K562 (cell line): Measurements from ENCODE around the gene UBA1. TPM values are rescaled to one million over a fixed set of nuclear protein-coding genes. Genes with fewer than 3 reads are reported as not detected.

Source experiments
- ATAC-seq: fragments of 200-7000 bp; cut with Tn5 transposase; 3 replicates; pipeline ENCODE4 v1.9.1; 2020; ENCODE audit warnings: moderate library complexity
- BruUV-seq: library from RNA; stranded (reverse); fragments of 400-500 nt; replicated peaks from 2 replicates; lab custom pipeline; 2021; lab: Mats Ljungman, UMichigan
- CTCF ChIA-PET: fragments of 300-600 bp; formaldehyde crosslinking; extraction: SDS; loops from one replicate; lab custom pipeline; 2021; ENCODE audit warnings: low intra/inter-chr PET ratio; lab: Yijun Ruan, JAX
- POLR2A ChIA-PET: fragments of 300-600, 350-650 bp; sonication (Branson Sonifier 250); formaldehyde crosslinking; extraction: SDS; loops from one replicate; lab custom pipeline; 2021; ENCODE audit warnings: antibody characterized with exemption, inconsistent platforms; lab: Yijun Ruan, JAX
- DNase-seq, 4 experiments: peaks; one replicate each; pipeline versions ENCODE4 v3.0.0 to v3.0.0-alpha.2; 2011 to 2018; ENCODE audit warnings: low spot score in 3 of 4, mixed read lengths in 3 of 4; ENCODE audit errors: extremely low read depth in 1 of 4
- FAIRE-seq: peaks from 2 replicates; lab custom pipeline; 2011; peaks lifted over from hg19 to GRCh38; lab: Jason Lieb, UNC
- H2AFZ ChIP-seq: 2 replicates; pipeline ENCODE4 v1.6.0; 2011; ENCODE audit warnings: low read depth, low read length, control low read depth, inconsistent platforms
- H3K27ac ChIP-seq: fragments of 200-600 bp; 3 replicates; pipeline ENCODE4 v1.8.0; 2011; ENCODE audit warnings: low read depth, mild to moderate bottlenecking, control low read depth, inconsistent platforms, low read length, moderate library complexity, mixed read lengths; ENCODE audit errors: extremely low read depth
- H3K27me3 ChIP-seq, 2 experiments: fragments of 300-600 bp in 1 of 2; 2 replicates in 1 of 2; 3 replicates in 1 of 2; pipeline versions ENCODE4 v1.6.0 to v1.8.0; 2011; ENCODE audit warnings: inconsistent platforms in 2 of 2, low read length in 2 of 2, mild to moderate bottlenecking in 1 of 2, mixed read lengths in 1 of 2, moderate library complexity in 1 of 2; ENCODE audit not compliant: control insufficient read depth in 2 of 2, insufficient read depth in 2 of 2
- H3K36me3 ChIP-seq: fragments of 300-600 bp; 3 replicates; pipeline ENCODE4 v1.8.0; 2011; ENCODE audit warnings: mild to moderate bottlenecking, low read length, inconsistent platforms; ENCODE audit not compliant: control insufficient read depth, insufficient read depth
- H3K4me1 ChIP-seq, 2 experiments: fragments of 200-600 bp in 1 of 2; replicated peaks in 1 of 2; 2 replicates in 1 of 2; 3 replicates in 1 of 2; pipeline versions ENCODE4 v1.5.1 to v1.8.0; 2011; ENCODE audit warnings: inconsistent platforms in 2 of 2, low read length in 2 of 2, mild to moderate bottlenecking in 1 of 2, mixed read lengths in 1 of 2, moderate library complexity in 1 of 2; ENCODE audit not compliant: control insufficient read depth in 2 of 2, insufficient read depth in 2 of 2
- H3K4me2 ChIP-seq: 2 replicates; pipeline ENCODE4 v1.6.1; 2011; ENCODE audit warnings: low read length, control low read depth, inconsistent platforms, mixed read lengths; ENCODE audit not compliant: insufficient read depth
- H3K4me3 ChIP-seq: fragments of 200-600 bp; sonication (generic), shearing (Covaris generic); 2 replicates; pipeline ENCODE4 v1.5.1; 2016; ENCODE audit warnings: control low read depth, inconsistent platforms
- H3K79me2 ChIP-seq: fragments of 200-600 bp; 3 replicates; pipeline ENCODE4 v1.8.0; 2011; ENCODE audit warnings: low read length, inconsistent platforms; ENCODE audit not compliant: control insufficient read depth, insufficient read depth
- H3K9ac ChIP-seq, 2 experiments: 2 replicates each; pipeline versions ENCODE4 v1.6.0 to v1.6.1; 2011; ENCODE audit warnings: low read depth in 2 of 2, low read length in 2 of 2, control low read depth in 1 of 2, inconsistent platforms in 1 of 2, mild to moderate bottlenecking in 1 of 2, mixed read lengths in 1 of 2; ENCODE audit not compliant: insufficient read depth in 1 of 2
- H3K9me1 ChIP-seq: one replicate; pipeline ENCODE4 v1.6.0; 2011; ENCODE audit warnings: inconsistent platforms, mild to moderate bottlenecking, low read length, moderate library complexity; ENCODE audit not compliant: control insufficient read depth, insufficient read depth
- H3K9me3 ChIP-seq: replicated peaks from 2 replicates; pipeline ENCODE4 v1.5.1; 2011; ENCODE audit warnings: low read depth, low read length, inconsistent platforms; ENCODE audit not compliant: control insufficient read depth, insufficient read depth
- H4K20me1 ChIP-seq: replicated peaks from 2 replicates; pipeline ENCODE4 v1.6.1; 2011; ENCODE audit warnings: low read length, inconsistent platforms, mixed read lengths; ENCODE audit not compliant: control insufficient read depth, insufficient read depth
- CBFB ChIP-seq: sonication (generic); formaldehyde crosslinking; IDR thresholded peaks from 2 replicates; pipeline ENCODE4 v1.4.0; 2020; ENCODE audit warnings: mild to moderate bottlenecking, missing genetic modification reagents
- ELK1 ChIP-seq: sonication (generic); formaldehyde crosslinking; IDR thresholded peaks from 2 replicates; pipeline ENCODE4 v1.8.1; 2022; ENCODE audit warnings: missing genetic modification reagents
- FIP1L1 ChIP-seq: fragments of 200-400 bp; formaldehyde crosslinking; IDR thresholded peaks from 2 replicates; pipeline ENCODE4 v1.6.1; 2018; ENCODE audit warnings: mild to moderate bottlenecking, low read depth, low read length; ENCODE audit not compliant: poor library complexity, severe bottlenecking
- ILF3 ChIP-seq: fragments of 450-650 bp; IDR thresholded peaks from 2 replicates; pipeline ENCODE4 v1.6.1; 2018; ENCODE audit warnings: antibody characterized with exemption, mild to moderate bottlenecking, moderate library complexity, borderline replicate concordance
- MYNN ChIP-seq, 2 experiments: sonication (generic); formaldehyde crosslinking in 1 of 2; IDR thresholded peaks; 2 replicates each; pipeline versions ENCODE4 v1.5.0 to v1.6.1; 2016 to 2020; ENCODE audit warnings: antibody characterized with exemption in 1 of 2, missing genetic modification reagents in 1 of 2
- NFE2 ChIP-seq: IDR thresholded peaks from 2 replicates; pipeline ENCODE4 v1.6.1; 2014; ENCODE audit warnings: antibody characterized with exemption, low read depth
- PRPF4 ChIP-seq: fragments of 200-400 bp; formaldehyde crosslinking; IDR thresholded peaks from one replicate; pipeline ENCODE4 v1.6.1; 2017; ENCODE audit warnings: low read length, low read depth, mild to moderate bottlenecking; ENCODE audit not compliant: insufficient read depth, poor library complexity, severe bottlenecking
- PTTG1 ChIP-seq: fragments of 450-650 bp; IDR thresholded peaks from 2 replicates; pipeline ENCODE4 v1.6.1; 2016; ENCODE audit warnings: low read depth, mild to moderate bottlenecking, missing genetic modification characterization, missing compliant biosample characterization
- RBBP5 ChIP-seq: fragments of 200-600 bp; sonication (generic); IDR thresholded peaks from 2 replicates; pipeline ENCODE4 v1.6.1; 2012; ENCODE audit warnings: borderline replicate concordance, mild to moderate bottlenecking, low read length, control low read depth, inconsistent platforms; ENCODE audit not compliant: insufficient read depth, poor library complexity, severe bottlenecking
- ZKSCAN8 ChIP-seq: fragments of 200-800 bp; sonication (Bioruptor generic); IDR thresholded peaks from 2 replicates; pipeline ENCODE4 v1.6.1; 2016; ENCODE audit warnings: missing genetic modification characterization, missing compliant biosample characterization
- ZNF589 ChIP-seq: fragments of 200-800 bp; sonication (Bioruptor generic); IDR thresholded peaks from 2 replicates; pipeline ENCODE4 v1.6.1; 2016; ENCODE audit warnings: low read depth, missing genetic modification characterization, missing compliant biosample characterization
- WGBS: fragments of 100-300 bp; shearing (Covaris generic); methylation state at CpG from one replicate; pipeline ENCODE4 v1.1.6; 2016; ENCODE audit warnings: low coverage, mixed read lengths; ENCODE audit not compliant: insufficient coverage; ENCODE audit errors: missing lambda C conversion rate; 5-methylcytosine and 5-hydroxymethylcytosine counted together
- in situ Hi-C: fragments of 300-500 bp; cut with MboI; formaldehyde crosslinking; loops from 4 replicates; pipeline ENCODE4 v1.15.0; 2018; ENCODE audit warnings: inconsistent platforms, mixed read lengths
- intact Hi-C: fragments of 100-400 bp; cut with micrococcal nuclease; formaldehyde crosslinking; loops from 2 replicates; pipeline ENCODE4 v1.14.2; 2022
- polyA plus RNA-seq, 8 experiments: library from polyadenylated mRNA; depleted of rRNA in 4 of 8; stranded (reverse) in 5 of 8; unstranded in 3 of 8; fragments of >200 nt; fragmentation: Nextera tagmentation in 2 of 8; fragmentation: Illumina TruSeq in 1 of 8; extraction: Ambion mirVana in 2 of 8; extraction: Trizol in 1 of 8; gene quantifications; 2 replicates each; pipeline versions ENCODE4 v1.2.1 to v1.2.3, GENCODE V29; 2011 to 2014; ENCODE audit warnings: inconsistent platforms in 1 of 8, missing spikeins in 1 of 8
- total RNA-seq, 7 experiments: library from RNA; depleted of rRNA in 6 of 7; stranded (reverse); fragments of >200 nt in 6 of 7; fragmentation: Illumina TruSeq in 2 of 7; extraction: Trizol in 2 of 7; gene quantifications; 2 replicates each; pipeline versions ENCODE4 v1.2.1 to v1.2.3, GENCODE V29; 2011 to 2021; ENCODE audit warnings: low replicate concordance in 1 of 7
- TF ChIP-seq, protein P1 (sequence below), 2 experiments: IDR thresholded peaks; 2 replicates each; pipeline ENCODE4 v1.6.1; 2011; ENCODE audit warnings: borderline replicate concordance in 1 of 2, control low read depth in 1 of 2, low read depth in 1 of 2, low read length in 1 of 2, mild to moderate bottlenecking in 1 of 2, mixed read lengths in 1 of 2, moderate library complexity in 1 of 2; ENCODE audit not compliant: insufficient read depth in 1 of 2, insufficient read length in 1 of 2, poor library complexity in 1 of 2, severe bottlenecking in 1 of 2; ENCODE audit errors: extremely low read depth in 1 of 2
- TF ChIP-seq, protein P2 (sequence below): fragments of 250-450 bp; sonication (Bioruptor Pico); IDR thresholded peaks from 2 replicates; pipeline ENCODE4 v1.8.0; 2022; ENCODE audit warnings: moderate library complexity, mild to moderate bottlenecking, inconsistent platforms
- TF ChIP-seq, protein P3 (sequence below): IDR thresholded peaks from 2 replicates; pipeline ENCODE4 v1.6.1; 2011; ENCODE audit not compliant: insufficient read length; ENCODE audit errors: extremely low read depth

The UBA1 gene
- total and polyA plus RNA-seq, 9 of the 15 experiments (the other 6 are each of a cell fraction or from before 2014, with no cell fraction given) = 32.0 to 174 (median 93.6) TPM

- BruUV-seq = no TSS peak
- in situ Hi-C loops (no loop called here), intact Hi-C loops (no loop called here)
- Histone ChIP-seq H3K36me3 (no peaks in the 10 kb centered on the region; the same call in 2 of the 3 replicates), H3K4me2 (no peak overlapping the region), H3K4me1 (no peaks in the 10 kb centered on the region), H3K4me3 (no peak overlapping the region), H3K27me3 (no peaks in the 10 kb centered on the region; a peak in 1 of 5 replicates), H3K9ac (no peak overlapping the region), H3K9me3 (no peaks in the 10 kb centered on the region), H2AFZ (no peak overlapping the region), H4K20me1 (no peaks in the 10 kb centered on the region), H3K27ac (no peak overlapping the region), H3K9me1 (no peaks in the 10 kb centered on the region), H3K79me2 (peaks cover 22% of the 10 kb centered on the region)
- FAIRE-seq (no peak), ATAC-seq (no peak), DNase-seq (no peak)
- WGBS = 73% methylated on average over 7 of the region's 8 CpGs
- ChIA-PET POLR2A (no interaction called here), CTCF (no interaction called here)
- no peak for TF ChIP-seq ZKSCAN8 (CRISPR knock-in tag)
- no peak for TF ChIP-seq PRPF4
- TF ChIP-seq, protein P1, sequence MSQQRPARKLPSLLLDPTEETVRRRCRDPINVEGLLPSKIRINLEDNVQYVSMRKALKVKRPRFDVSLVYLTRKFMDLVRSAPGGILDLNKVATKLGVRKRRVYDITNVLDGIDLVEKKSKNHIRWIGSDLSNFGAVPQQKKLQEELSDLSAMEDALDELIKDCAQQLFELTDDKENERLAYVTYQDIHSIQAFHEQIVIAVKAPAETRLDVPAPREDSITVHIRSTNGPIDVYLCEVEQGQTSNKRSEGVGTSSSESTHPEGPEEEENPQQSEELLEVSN (IDR thresholded peaks at IDR 0.05; ENCODE audit: borderline replicate concordance in 1 of 2, extremely low read depth in 1 of 2, insufficient read depth in 1 of 2, insufficient read length in 1 of 2, low read depth in 1 of 2, low read length in 1 of 2, poor library complexity in 1 of 2, severe bottlenecking in 1 of 2) = no peak
- TF ChIP-seq, protein P2, sequence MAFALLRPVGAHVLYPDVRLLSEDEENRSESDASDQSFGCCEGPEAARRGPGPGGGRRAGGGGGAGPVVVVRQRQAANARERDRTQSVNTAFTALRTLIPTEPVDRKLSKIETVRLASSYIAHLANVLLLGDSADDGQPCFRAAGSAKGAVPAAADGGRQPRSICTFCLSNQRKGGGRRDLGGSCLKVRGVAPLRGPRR = no peak
- no peak for TF ChIP-seq MYNN (IDR thresholded peaks at IDR 0.05)
- no peak for TF ChIP-seq MYNN (CRISPR knock-in tag; IDR thresholded peaks at IDR 0.05)
- TF ChIP-seq, protein P3, sequence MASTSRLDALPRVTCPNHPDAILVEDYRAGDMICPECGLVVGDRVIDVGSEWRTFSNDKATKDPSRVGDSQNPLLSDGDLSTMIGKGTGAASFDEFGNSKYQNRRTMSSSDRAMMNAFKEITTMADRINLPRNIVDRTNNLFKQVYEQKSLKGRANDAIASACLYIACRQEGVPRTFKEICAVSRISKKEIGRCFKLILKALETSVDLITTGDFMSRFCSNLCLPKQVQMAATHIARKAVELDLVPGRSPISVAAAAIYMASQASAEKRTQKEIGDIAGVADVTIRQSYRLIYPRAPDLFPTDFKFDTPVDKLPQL = no peak
- TF ChIP-seq CBFB (CRISPR knock-in tag) = no peak
- no peak for TF ChIP-seq ILF3
- no peak for TF ChIP-seq ELK1 (CRISPR knock-in tag)
- TF ChIP-seq RBBP5 = no peak
- TF ChIP-seq NFE2 = no peak
- TF ChIP-seq FIP1L1 = no peak
- TF ChIP-seq ZNF589 (CRISPR knock-in tag) = no peak
- no peak for TF ChIP-seq PTTG1 (tag)
Observed at GRCh38 chrX:47239199-47239598, 45.6 kb downstream of the UBA1 start.
